ENCODE measurements around the gene ARFGEF2.
A peak's percentile ranks its signal among the peaks of the same experiment; 100 is the strongest.
"Not testable (repeated sequence)": the region's sequence is repeated elsewhere in the genome, so short reads cannot be mapped to it uniquely, and the experiment has no call there.

The ARFGEF2 gene

GRCh38 chr20:48886811-48887210 lies 34.7 kb upstream of the ARFGEF2 start:
- no peak for DNase-seq (ENCODE audit: insufficient read length)
- FAIRE-seq: no peak
- TF ChIP-seq POLR2A (IDR thresholded peaks at IDR 0.05; ENCODE audit: low read depth, low read length): no peak
- TF ChIP-seq POLR2AphosphoS5 (IDR thresholded peaks at IDR 0.05; ENCODE audit: low read depth, low read length): no peak

GRCh38 chr20:48888517-48888916 lies 33.0 kb upstream of the ARFGEF2 start:
- not testable (repeated sequence) for DNase-seq (ENCODE audit: insufficient read length); FAIRE-seq

- TF ChIP-seq POLR2AphosphoS5 (IDR thresholded peaks at IDR 0.05; ENCODE audit: low read depth, low read length) (no peak), POLR2A (IDR thresholded peaks at IDR 0.05; ENCODE audit: low read depth, low read length) (no peak), TAF1 (IDR thresholded peaks at IDR 0.05; ENCODE audit: borderline replicate concordance, low read depth, low read length) (no peak)
- FAIRE-seq: peak; percentile 33
- no peak for DNase-seq (ENCODE audit: insufficient read length)
Observed at GRCh38 chr20:48889140-48889790, 32.2 kb upstream of the ARFGEF2 start.

GRCh38 chr20:48891235-48892048 lies 30.1 kb upstream of the ARFGEF2 start:
- TF ChIP-seq TAF1 (IDR thresholded peaks at IDR 0.05; ENCODE audit: borderline replicate concordance, low read depth, low read length) (no peak), POLR2A (IDR thresholded peaks at IDR 0.05; ENCODE audit: low read depth, low read length) (no peak), POLR2AphosphoS5 (IDR thresholded peaks at IDR 0.05; ENCODE audit: low read depth, low read length) (no peak)
- DNase-seq (ENCODE audit: insufficient read length): no peak
- FAIRE-seq: no peak

GRCh38 chr20:48892049-48892470 lies 29.5 kb upstream of the ARFGEF2 start:
- DNase-seq (ENCODE audit: insufficient read length) (no peak), FAIRE-seq (no peak)
- TF ChIP-seq POLR2AphosphoS5 (IDR thresholded peaks at IDR 0.05; ENCODE audit: low read depth, low read length) (no peak), POLR2A (IDR thresholded peaks at IDR 0.05; ENCODE audit: low read depth, low read length) (no peak), TAF1 (IDR thresholded peaks at IDR 0.05; ENCODE audit: borderline replicate concordance, low read depth, low read length) (no peak)

- DNase-seq (ENCODE audit: insufficient read length) (no peak), FAIRE-seq (no peak)
- no peak for TF ChIP-seq POLR2AphosphoS5 (IDR thresholded peaks at IDR 0.05; ENCODE audit: low read depth, low read length)
- no peak for TF ChIP-seq POLR2A (IDR thresholded peaks at IDR 0.05; ENCODE audit: low read depth, low read length)
- no peak for TF ChIP-seq TAF1 (IDR thresholded peaks at IDR 0.05; ENCODE audit: borderline replicate concordance, low read depth, low read length)
Observed at GRCh38 chr20:48892891-48893290, 28.6 kb upstream of the ARFGEF2 start.

GRCh38 chr20:48893374-48893773 lies 28.1 kb upstream of the ARFGEF2 start:
- TF ChIP-seq POLR2AphosphoS5 (IDR thresholded peaks at IDR 0.05; ENCODE audit: low read depth, low read length): no peak
- no peak for TF ChIP-seq TAF1 (IDR thresholded peaks at IDR 0.05; ENCODE audit: borderline replicate concordance, low read depth, low read length)
- no peak for TF ChIP-seq POLR2A (IDR thresholded peaks at IDR 0.05; ENCODE audit: low read depth, low read length)
- DNase-seq (ENCODE audit: insufficient read length) (no peak), FAIRE-seq (no peak)

GRCh38 chr20:48897305-48898010 lies 24.1 kb upstream of the ARFGEF2 start:
- FAIRE-seq (no peak), DNase-seq (ENCODE audit: insufficient read length) (no peak)
- TF ChIP-seq TAF1 (IDR thresholded peaks at IDR 0.05; ENCODE audit: borderline replicate concordance, low read depth, low read length): no peak
- no peak for TF ChIP-seq POLR2AphosphoS5 (IDR thresholded peaks at IDR 0.05; ENCODE audit: low read depth, low read length)
- TF ChIP-seq POLR2A (IDR thresholded peaks at IDR 0.05; ENCODE audit: low read depth, low read length): no peak

GRCh38 chr20:48898210-48898609 lies 23.3 kb upstream of the ARFGEF2 start:
- TF ChIP-seq TAF1 (IDR thresholded peaks at IDR 0.05; ENCODE audit: borderline replicate concordance, low read depth, low read length) (no peak), POLR2AphosphoS5 (IDR thresholded peaks at IDR 0.05; ENCODE audit: low read depth, low read length) (no peak), POLR2A (IDR thresholded peaks at IDR 0.05; ENCODE audit: low read depth, low read length) (no peak)
- no peak for DNase-seq (ENCODE audit: insufficient read length)
- no peak for FAIRE-seq

GRCh38 chr20:48898896-48899530 lies 22.5 kb upstream of the ARFGEF2 start:
- FAIRE-seq (no peak), DNase-seq (ENCODE audit: insufficient read length) (no peak)

GRCh38 chr20:48899881-48900280 lies 21.6 kb upstream of the ARFGEF2 start:
- DNase-seq (ENCODE audit: insufficient read length): no peak
- TF ChIP-seq POLR2A (IDR thresholded peaks at IDR 0.05; ENCODE audit: low read depth, low read length) (no peak), POLR2AphosphoS5 (IDR thresholded peaks at IDR 0.05; ENCODE audit: low read depth, low read length) (no peak), TAF1 (IDR thresholded peaks at IDR 0.05; ENCODE audit: borderline replicate concordance, low read depth, low read length) (no peak)
- FAIRE-seq: no peak

More at GRCh38 chr20:48898896-48899530, 22.5 kb upstream of the ARFGEF2 start:
- TF ChIP-seq TAF1 (IDR thresholded peaks at IDR 0.05; ENCODE audit: borderline replicate concordance, low read depth, low read length) (no peak), POLR2A (IDR thresholded peaks at IDR 0.05; ENCODE audit: low read depth, low read length) (no peak), POLR2AphosphoS5 (IDR thresholded peaks at IDR 0.05; ENCODE audit: low read depth, low read length) (no peak)
